GM12891 (cell line): ENCODE measurements around the gene FKBP11.
"Not testable (repeated sequence)": the region's sequence is repeated elsewhere in the genome, so short reads cannot be mapped to it uniquely, and the experiment has no call there.

Experiments
- DNase-seq: peaks from one replicate; pipeline ENCODE4 v3.0.0; 2011; ENCODE audit warnings: low spot score; ENCODE audit not compliant: insufficient read length
- FAIRE-seq: peaks from 2 replicates; lab custom pipeline; 2011; peaks lifted over from hg19 to GRCh38; lab: Jason Lieb, UNC
- PAX5 ChIP-seq: IDR thresholded peaks from 2 replicates; pipeline ENCODE4 v1.6.1; 2011; ENCODE audit warnings: low read length, moderate library complexity, mild to moderate bottlenecking; ENCODE audit not compliant: insufficient read depth, severe bottlenecking
- POLR2A ChIP-seq: IDR thresholded peaks from 2 replicates; pipeline ENCODE4 v1.6.1; 2011; ENCODE audit warnings: low read depth, low read length, control low read depth
- POLR2AphosphoS5 ChIP-seq: IDR thresholded peaks from 2 replicates; pipeline ENCODE4 v1.6.1; 2011; ENCODE audit warnings: low read depth, low read length, control low read depth
- POU2F2 ChIP-seq: IDR thresholded peaks from 2 replicates; pipeline ENCODE4 v1.6.1; 2011; ENCODE audit warnings: low read depth, mild to moderate bottlenecking, control low read depth, low read length, moderate library complexity
- SPI1 ChIP-seq: IDR thresholded peaks from 2 replicates; pipeline ENCODE4 v1.6.1; 2011; ENCODE audit warnings: low read depth, low read length, control low read depth
- TAF1 ChIP-seq: IDR thresholded peaks from 2 replicates; pipeline ENCODE4 v1.6.1; 2011; ENCODE audit warnings: low read depth, low read length, control low read depth

The FKBP11 gene

GRCh38 chr12:48924617-48925303 is 532 bp downstream of the FKBP11 start:
- TF ChIP-seq POLR2AphosphoS5 (peak; percentile 31; the same call in 1 of the 2 replicates), SPI1 (peak; percentile 58; the same call in 1 of the 2 replicates), POLR2A (no peak; the same call in 1 of the 2 replicates), TAF1 (no peak)
- FAIRE-seq, result peak; percentile 73
- peak; percentile 81 for DNase-seq

- TF ChIP-seq POLR2AphosphoS5 (no peak), POU2F2 (no peak), TAF1 (no peak), SPI1 (no peak), POLR2A (no peak), PAX5 (no peak)
Observed at GRCh38 chr12:48923117-48923516, 2.2 kb downstream of the FKBP11 start.

GRCh38 chr12:48917857-48918537 is 7.3 kb downstream of the FKBP11 start:
- DNase-seq (no peak), FAIRE-seq (peak; percentile 13)
- TF ChIP-seq SPI1 (0 out of 2 replicates have a peak, but pooled peaks have one; percentile 6), POLR2A (no peak), POLR2AphosphoS5 (no peak), PAX5 (no peak)

More at GRCh38 chr12:48923117-48923516, 2.2 kb downstream of the FKBP11 start:
- DNase-seq (no peak), FAIRE-seq (no peak)

DNA sequence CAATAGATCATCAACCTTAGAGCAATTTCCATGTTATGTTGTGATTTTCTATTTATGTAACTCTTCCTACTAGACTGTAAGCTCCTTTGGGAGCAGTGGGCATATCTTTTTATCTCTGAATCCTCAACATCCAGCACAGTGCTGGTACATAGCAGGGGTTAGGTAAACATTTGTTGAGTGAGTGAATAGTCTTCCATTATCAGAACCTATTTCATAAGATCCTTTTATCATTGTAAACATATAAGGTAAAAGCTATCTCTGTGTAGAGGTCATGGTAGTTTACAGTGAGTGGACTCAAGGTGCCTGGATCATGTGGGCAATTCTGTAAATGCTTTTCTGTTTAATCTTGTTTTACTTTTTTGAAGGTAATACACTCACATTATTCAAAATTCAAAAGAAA is 15.1 kb downstream of the FKBP11 start:
- TF ChIP-seq SPI1, result no peak
- TF ChIP-seq TAF1, result no peak
- TF ChIP-seq POLR2AphosphoS5, result no peak
- TF ChIP-seq POLR2A, result no peak
- TF ChIP-seq PAX5, result no peak
- no peak for TF ChIP-seq POU2F2
- DNase-seq (no peak), FAIRE-seq (no peak)

DNA sequence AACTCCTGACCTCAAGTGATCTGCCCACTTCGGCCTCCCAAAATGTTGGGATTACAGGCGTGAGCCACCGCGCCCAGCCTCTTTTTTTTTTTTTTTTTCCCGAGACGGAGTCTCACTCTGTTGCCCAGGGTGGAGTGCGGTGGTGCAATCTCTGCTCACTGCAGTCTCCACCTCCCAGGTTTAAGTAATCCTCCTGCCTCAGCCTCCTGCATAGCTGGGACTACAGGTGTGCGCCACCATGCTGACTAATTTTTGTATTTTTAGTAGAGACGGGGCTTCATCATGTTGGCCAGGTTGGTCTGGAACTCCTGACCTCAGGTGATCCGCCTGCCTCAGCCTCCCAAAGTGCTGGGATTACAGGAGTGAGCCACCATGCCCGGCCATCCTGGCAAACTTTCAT is 15.6 kb downstream of the FKBP11 start:
- not testable (repeated sequence) for FAIRE-seq, DNase-seq

- DNase-seq (no peak), FAIRE-seq (peak; percentile 28)
- no peak for TF ChIP-seq PAX5
- TF ChIP-seq SPI1, result no peak
- no peak for TF ChIP-seq POU2F2
- TF ChIP-seq POLR2AphosphoS5, result no peak
- TF ChIP-seq POLR2A, result no peak
- TF ChIP-seq TAF1, result no peak
Observed at GRCh38 chr12:48907245-48907644, 18.0 kb downstream of the FKBP11 start.

DNA sequence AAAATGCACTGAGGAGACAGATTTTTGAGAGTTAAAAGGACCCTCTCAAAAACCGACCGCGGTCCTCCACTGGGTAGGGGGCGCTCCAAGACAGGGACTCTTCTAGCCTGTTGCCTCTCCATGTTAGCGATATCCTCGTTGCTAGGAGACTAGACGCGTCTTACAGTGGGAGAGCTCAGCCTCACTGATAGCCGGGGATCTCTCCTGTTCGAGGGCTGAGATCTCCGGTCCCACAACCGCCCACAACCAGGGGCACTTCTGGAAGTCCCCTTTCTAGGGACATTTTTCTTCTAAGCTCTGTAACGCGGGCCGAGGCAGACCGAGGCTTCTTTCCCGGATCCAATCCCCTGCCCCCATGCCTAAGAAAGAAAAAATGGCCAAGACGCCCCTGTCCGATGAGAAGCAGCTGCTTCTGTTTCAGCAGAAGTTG is 21.3 kb downstream of the FKBP11 start:
- TF ChIP-seq PAX5 (no peak), POU2F2 (no peak), TAF1 (no peak), SPI1 (no peak), POLR2A (no peak), POLR2AphosphoS5 (no peak)
- FAIRE-seq, result peak; percentile 59

GRCh38 chr12:48903363-48903981 is 21.8 kb downstream of the FKBP11 start:
- no peak for FAIRE-seq

More for the DNA sequence above, 21.3 kb downstream of the FKBP11 start:
- DNase-seq, result peak; percentile 62

DNA sequence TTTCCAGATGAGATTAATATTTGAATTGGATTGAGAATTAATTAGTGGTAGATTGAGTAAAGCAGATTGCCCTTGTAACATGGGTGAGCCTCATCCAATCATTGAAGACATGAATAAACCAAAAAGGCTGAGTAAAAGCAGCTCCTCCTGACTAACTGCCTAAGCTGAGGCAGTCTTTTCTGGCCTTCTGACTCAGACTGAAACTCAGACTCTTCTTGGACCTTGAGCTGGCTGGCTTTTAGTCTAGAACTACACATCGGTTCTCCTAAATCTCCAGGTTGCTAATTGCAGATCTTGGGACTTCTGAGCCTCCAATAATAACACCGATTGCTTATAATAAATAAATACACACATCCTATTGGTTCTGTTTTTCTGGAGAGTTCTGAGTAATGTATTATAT is 24.0 kb downstream of the FKBP11 start:
- FAIRE-seq (peak; percentile 28), DNase-seq (peak; percentile 32)
- TF ChIP-seq POU2F2 (no peak), POLR2A (no peak), PAX5 (no peak), SPI1 (no peak), TAF1 (no peak), POLR2AphosphoS5 (no peak)

More at GRCh38 chr12:48903363-48903981, 21.8 kb downstream of the FKBP11 start:
- TF ChIP-seq TAF1 (no peak), SPI1 (no peak), POLR2AphosphoS5 (no peak), PAX5 (no peak), POLR2A (no peak), POU2F2 (no peak)
- no peak for DNase-seq

DNA sequence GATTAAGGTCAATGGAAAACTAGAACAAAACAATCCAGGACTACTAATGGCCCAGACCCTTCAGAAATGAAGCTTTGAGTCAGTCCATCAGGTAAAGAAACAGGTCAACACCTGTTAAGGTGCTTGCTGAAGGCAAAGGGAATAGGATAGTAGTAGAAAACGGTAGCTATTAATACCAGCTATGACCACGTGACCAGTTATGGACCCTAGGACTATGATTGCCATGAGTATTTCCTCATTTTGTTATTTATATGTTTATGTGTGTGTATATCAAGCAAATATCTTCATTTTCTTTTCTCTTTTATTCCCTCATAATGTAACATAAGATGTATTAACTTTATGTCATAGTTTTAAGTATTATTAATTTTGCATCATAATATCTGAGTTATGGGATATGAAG is 25.6 kb downstream of the FKBP11 start:
- DNase-seq (no peak), FAIRE-seq (no peak)
- no peak for TF ChIP-seq POLR2AphosphoS5
- TF ChIP-seq TAF1, result no peak
- TF ChIP-seq SPI1, result no peak
- no peak for TF ChIP-seq POLR2A
- TF ChIP-seq POU2F2, result no peak
- TF ChIP-seq PAX5, result no peak

- no peak for FAIRE-seq
- no peak for TF ChIP-seq POU2F2
- no peak for TF ChIP-seq POLR2A
- no peak for DNase-seq
Observed at GRCh38 chr12:48894271-48894670, 31.0 kb downstream of the FKBP11 start.
